ENCODE results near the gene RNF5. TPM values are rescaled to one million over a fixed set of nuclear protein-coding genes. Genes with fewer than 3 reads are reported as not detected.

RNF5 gene
- total and polyA plus RNA-seq, 7 donors = 52.0 to 122 (median 91.1) TPM

- peak; percentile 69 to 80 (median 72) for ATAC-seq
- peak; percentile 97 to 98 for DNase-seq
- H3K4me1 ChIP-seq = peaks cover 30% of the 10 kb centered on the region
- H3K36me3 ChIP-seq (ENCODE audit: insufficient read depth in 1 of 2, low read depth in 1 of 2) = peaks cover 0 to 17% of the 10 kb centered on the region in 2 donors
- WGBS, 3 donors = 1% methylated on average over 14 to 27 of the region's 27 CpGs
- no peaks in the 10 kb centered on the region for H3K27me3 ChIP-seq (ENCODE audit: insufficient read depth in 3 of 3, low read length in 2 of 3)
- no peak for TF ChIP-seq CTCF (IDR thresholded peaks at IDR 0.05)
- no peaks in the 10 kb centered on the region for H3K9me3 ChIP-seq
- intact Hi-C loops (cut with DNase I) = loop anchor here (2.0 to 5.0 kb wide), 2 partner anchors 47 to 49 kb away; partner anchors contain the start of gene ATF6B (in 2 of the 2)
- H3K27ac ChIP-seq = peak within 1 kb of the TSS; percentile 87
- H3K4me3 ChIP-seq = peak within 1 kb of the TSS; percentile 92
Observed at GRCh38 chr6:32175711-32176475, 2.3 kb upstream of the RNF5 start, which contains the start of gene AGPAT1. Gene AGPAT1 (minus strand): TSS chr6:32176084. CDS start chr6:32171496, 4,588 bp downstream.

- H3K9me3 ChIP-seq = no peaks in the 10 kb centered on the region
- peak overlapping the region; percentile 92 for H3K4me3 ChIP-seq
- H3K4me1 ChIP-seq = peaks cover 30% of the 10 kb centered on the region
- WGBS, 3 donors = 12 to 22% (median 21%) methylated on average over 5 of the region's 5 CpGs
- peak overlapping the region; percentile 87 for H3K27ac ChIP-seq
- ATAC-seq (peak in 1 of 4 donors; percentile 30), DNase-seq (no peak)
- intact Hi-C loops (cut with DNase I) = loop anchor here (2.0 to 5.0 kb wide), 2 partner anchors 48 to 49 kb away; partner anchors contain the start of gene ATF6B (in 2 of the 2)
- TF ChIP-seq CTCF (IDR thresholded peaks at IDR 0.05) = no peak
- H3K27me3 ChIP-seq (ENCODE audit: insufficient read depth in 3 of 3, low read length in 2 of 3) = no peaks in the 10 kb centered on the region
- peaks cover 0 to 21% of the 10 kb centered on the region in 2 donors for H3K36me3 ChIP-seq (ENCODE audit: insufficient read depth in 1 of 2, low read depth in 1 of 2)
Observed at GRCh38 chr6:32176476-32177182, 1.6 kb upstream of the RNF5 start.

DNA sequence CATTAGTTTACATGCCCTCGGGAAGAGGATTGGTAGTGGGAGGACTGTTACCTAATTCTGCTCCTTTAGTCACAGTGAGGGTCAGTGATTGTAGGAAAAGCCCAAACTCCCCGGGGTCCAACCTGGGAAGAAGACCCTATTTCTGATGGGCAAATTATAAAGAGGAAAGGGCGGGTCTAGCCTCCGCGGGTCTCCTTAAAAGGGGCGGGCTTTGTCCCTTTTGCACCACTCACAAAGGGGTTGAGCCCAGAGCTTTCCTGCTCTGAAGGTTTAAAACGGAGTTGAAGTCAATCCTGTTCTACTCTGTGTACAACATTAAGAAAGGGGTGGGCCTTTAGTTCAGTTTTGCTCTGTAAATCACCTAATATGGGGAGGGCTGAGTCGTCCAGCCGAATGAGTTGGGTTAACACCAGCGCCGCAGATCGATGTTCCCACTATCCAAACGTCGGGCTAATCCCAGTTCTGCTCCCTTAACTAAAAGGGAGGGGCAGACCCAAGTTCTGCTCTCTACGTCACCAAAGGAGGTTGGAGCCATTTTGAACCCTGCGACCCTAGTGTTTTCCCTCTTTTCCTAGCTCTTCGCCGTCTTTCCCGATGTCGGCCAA, 920 bp upstream of the RNF5 start:
- peak; percentile 2 to 31 (median 6) for ATAC-seq
- peak overlapping the region; percentile 87 for H3K27ac ChIP-seq
- WGBS, 3 donors = 1% methylated on average over 20 of the region's 20 CpGs
- peaks cover 0 to 24% of the 10 kb centered on the region in 2 donors for H3K36me3 ChIP-seq (ENCODE audit: insufficient read depth in 1 of 2, low read depth in 1 of 2)
- peak overlapping the region; percentile 92 for H3K4me3 ChIP-seq
- no peaks in the 10 kb centered on the region for H3K27me3 ChIP-seq (ENCODE audit: insufficient read depth in 3 of 3, low read length in 2 of 3)
- intact Hi-C loops (cut with DNase I) = loop anchor here (2.0 to 5.0 kb wide), 2 partner anchors 48 to 50 kb away; partner anchors contain the start of gene ATF6B (in 2 of the 2)
- H3K9me3 ChIP-seq = no peaks in the 10 kb centered on the region
- peaks cover 32% of the 10 kb centered on the region for H3K4me1 ChIP-seq
- no peak for TF ChIP-seq CTCF (IDR thresholded peaks at IDR 0.05)
- DNase-seq = no peak

GRCh38 chr6:32178547-32179440, 589 bp downstream of the RNF5 start:
- H3K9me3 ChIP-seq = no peaks in the 10 kb centered on the region
- H3K27me3 ChIP-seq (ENCODE audit: insufficient read depth in 3 of 3, low read length in 2 of 3) = no peaks in the 10 kb centered on the region
- ATAC-seq = no peak
- H3K4me3 ChIP-seq = peak overlapping the region; percentile 92
- H3K4me1 ChIP-seq = peaks cover 38% of the 10 kb centered on the region
- 2 to 5% (median 2%) methylated on average over 20 to 24 of the region's 24 CpGs for WGBS, 3 donors
- intact Hi-C loops (cut with DNase I) = loop anchor here in 1 of 2 donors (5.0 kb wide), 1 partner anchor 51 kb away; the partner anchor contains the start of gene ATF6B
- H3K27ac ChIP-seq = peak overlapping the region; percentile 87
- TF ChIP-seq CTCF (IDR thresholded peaks at IDR 0.05) = no peak
- peaks cover 0 to 37% of the 10 kb centered on the region in 2 donors for H3K36me3 ChIP-seq (ENCODE audit: insufficient read depth in 1 of 2, low read depth in 1 of 2)
- DNase-seq = no peak
